ENCODE data around the gene MSMB.
"Not testable (repeated sequence)": the region's sequence is repeated elsewhere in the genome, so short reads cannot be mapped to it uniquely, and the experiment has no call there.

MSMB gene, protein sequence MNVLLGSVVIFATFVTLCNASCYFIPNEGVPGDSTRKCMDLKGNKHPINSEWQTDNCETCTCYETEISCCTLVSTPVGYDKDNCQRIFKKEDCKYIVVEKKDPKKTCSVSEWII

DNA sequence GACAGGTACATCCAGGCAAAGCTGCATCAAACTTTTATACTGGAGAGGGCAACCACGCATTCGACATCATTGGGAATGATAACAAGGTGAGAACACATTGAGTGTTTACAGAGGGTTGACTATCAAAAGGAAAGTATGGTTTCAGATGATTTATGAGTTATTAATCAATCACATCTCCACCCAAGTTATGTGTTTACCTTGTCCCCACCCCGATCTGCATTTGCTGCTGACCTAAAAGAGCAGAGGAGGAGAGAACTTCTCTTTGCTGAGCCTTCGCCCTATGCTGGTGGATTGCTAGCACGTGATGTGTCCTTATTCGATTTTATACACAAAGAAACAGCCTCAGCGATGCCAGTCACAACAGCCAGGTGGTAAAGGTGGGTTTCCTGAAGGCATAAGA, at the start of gene MSMB:
TSS of gene MSMB (minus strand) at position 9 of the 400 bp plus-strand sequence. CDS start 32 bp downstream, outside the sequence.
- DNase-seq = no peak

DNA sequence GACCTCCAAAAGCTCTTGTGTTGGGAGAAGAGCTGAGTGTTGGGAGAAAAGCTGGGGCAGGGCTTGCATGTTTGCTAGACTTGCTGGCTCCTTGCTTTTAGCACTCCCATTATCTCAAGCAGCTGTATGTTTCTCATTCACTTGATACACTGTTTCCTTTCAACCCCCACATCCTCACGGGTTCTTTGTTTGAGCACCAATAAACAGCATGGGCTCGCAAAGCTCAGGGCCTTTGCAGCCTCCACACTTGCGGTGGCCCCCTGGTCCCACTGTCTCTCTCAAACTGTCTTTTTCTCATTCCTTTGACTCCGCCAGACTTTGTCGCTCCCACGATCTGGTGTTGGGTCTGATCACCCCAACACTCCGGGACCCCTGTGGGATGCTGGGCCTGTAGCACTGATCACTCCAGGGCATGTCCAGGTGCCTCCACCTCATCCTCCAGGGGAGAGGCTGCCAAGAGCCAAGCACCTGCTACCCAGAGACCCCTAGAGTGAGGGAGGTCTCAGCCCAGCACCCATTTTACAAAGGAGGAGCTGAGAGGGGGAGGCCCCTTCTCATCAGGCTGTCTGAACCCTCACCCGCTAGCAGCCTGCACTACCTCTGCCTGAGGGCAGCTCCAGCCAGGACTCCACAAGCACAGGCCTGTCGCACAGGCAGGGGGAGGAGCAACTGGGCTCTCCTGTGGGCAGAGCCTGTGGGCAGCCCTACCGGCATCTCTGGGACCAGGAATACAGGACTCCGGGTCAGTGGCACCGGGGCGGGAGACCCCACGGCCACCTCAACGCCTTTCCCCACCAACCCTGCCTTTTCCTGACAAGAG, 49.1 kb upstream of the MSMB start:
- no peak for DNase-seq

DNA sequence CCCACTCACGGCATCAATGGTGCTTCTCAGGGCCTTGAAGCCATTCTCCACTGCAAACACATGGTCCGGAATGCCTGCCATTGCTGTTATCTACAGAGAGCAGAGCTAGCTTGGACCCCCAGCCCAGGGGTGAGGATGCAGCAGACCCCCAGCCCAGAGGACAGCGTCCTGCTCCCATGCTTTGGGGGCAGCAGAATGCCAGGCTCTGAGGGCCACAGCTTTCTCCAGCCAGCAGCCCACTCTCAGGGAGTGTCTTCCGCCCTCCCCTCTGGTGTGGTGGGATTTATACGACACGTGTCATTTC, 48.1 kb upstream of the MSMB start:
- DNase-seq = no peak

DNA sequence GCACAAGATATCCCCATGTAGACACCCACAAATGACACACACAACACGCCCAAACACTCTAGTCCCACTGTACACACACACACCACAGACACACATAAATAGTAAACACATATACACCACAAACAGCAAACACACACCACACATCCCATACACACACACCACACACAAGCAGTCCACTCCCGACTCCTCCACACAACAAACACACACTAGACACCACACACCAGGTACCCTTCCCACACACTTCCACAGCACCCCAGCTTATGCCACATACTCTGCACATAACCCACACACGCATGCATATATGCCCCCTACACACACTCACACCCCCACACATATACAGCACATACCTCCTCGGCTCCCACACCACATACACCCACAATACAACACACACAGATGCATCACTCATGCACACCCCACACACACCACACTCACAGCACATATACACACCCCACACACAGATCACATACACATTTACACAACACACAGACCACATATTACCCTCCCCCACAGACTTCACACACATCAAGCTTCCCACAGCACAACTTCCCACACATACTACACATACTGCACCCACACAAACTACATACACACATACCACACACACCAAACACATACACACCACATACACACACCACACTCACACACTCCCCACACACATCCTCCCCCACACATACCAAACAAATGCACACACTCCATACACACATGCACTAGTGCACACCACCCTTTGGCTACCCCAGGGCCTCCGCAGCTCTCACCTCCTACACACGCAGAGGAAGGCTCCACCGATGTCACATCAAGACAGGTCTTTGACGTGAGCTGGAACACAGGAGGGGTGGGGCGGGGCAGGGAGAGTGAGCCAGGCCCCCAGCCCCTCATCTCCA, 47.5 kb upstream of the MSMB start:
- DNase-seq = not testable (repeated sequence)

DNA sequence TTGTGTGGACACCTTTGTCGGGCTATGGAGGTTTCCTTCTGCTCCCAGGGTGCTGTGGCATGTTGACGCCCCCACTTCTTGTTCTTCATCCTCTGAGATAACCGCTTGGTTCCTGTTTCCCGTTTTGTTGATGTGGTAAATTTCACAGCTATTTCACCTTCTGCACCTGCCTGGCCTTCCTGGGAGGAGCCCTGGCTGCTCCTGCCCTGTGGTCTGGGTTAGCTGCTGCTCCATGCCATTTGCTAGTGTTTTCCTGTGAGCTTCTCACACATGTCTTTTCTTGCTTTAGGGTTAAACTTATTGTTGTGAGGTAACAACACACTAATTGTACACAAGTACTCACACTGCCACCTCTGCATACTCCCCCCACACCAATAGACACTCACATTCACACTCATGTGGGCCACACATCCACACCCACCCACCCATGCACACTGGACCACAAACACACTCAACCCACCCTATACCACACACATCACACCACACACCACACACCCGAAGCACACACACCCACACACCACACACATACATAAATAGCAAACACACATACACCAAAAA, 46.5 kb upstream of the MSMB start:
- no peak for DNase-seq

DNA sequence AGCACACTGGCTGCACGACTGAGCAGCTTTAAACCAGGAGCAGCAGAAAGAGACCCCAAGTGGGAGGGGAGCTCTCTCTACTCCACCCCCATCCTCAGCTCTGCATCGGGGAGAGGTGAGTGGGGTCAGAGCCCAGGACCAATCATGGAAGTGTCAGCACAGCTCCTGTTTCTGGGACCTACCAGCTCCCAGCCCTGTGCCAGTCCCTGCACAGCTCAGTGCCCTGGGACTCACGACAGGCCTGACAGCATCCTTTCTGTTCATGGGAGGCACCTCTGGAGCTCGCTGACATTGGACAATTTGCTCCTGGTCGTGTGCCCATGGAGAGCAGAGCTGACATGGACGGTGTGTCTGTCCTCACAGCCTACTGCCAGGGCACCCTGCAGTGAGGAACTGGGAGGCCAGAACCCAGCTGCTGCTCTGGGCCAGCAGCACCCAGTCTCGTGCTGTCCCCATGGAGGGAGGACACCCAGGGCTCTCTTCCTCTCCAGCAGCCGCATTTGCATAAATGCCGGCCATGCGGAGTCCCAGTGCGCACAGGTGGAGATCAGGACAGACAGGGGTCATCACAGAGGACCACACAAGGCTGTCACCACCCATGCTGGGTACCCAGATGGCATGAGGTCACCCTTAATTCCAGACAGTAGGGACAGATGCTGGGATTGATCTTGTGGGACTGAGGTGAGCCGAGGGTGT, 45.9 kb upstream of the MSMB start:
- no peak for DNase-seq

DNA sequence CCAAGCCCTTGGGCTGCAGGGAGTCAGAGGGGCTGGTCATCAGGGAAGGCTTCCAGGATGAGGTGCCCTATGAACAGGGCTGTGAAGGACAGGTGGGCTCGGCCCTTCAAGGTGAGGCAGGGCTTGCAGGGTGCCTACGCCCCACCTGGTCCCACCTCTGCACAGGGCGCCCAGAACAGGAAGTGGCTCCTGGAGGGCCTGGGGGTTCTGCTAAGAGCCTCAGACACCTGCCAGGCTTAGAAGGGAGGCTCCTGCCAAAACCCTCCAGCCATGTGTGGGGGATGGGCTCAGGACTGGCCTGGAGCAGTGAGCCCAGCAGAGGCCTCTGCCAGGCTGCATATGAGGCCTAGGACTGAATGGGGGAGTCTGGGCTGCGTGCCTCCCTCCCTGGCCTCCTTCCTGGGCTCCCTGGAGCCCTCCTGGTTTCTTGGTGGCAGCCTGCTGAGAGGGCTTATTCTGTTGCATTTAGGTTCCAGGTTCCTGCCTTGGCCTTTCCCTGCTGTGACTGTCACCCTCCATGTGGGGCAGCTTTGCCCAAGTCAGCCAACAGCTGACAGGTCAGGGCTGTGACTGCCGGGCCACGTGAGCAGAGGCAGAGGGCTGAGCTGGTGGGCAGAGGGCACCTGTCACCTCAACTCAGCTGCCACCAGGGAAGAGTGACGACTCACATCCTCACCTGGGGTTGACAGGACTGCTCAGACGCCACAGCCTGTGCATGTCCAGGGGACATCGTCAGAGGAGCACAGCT, 45.2 kb upstream of the MSMB start:
- no peak for DNase-seq

DNA sequence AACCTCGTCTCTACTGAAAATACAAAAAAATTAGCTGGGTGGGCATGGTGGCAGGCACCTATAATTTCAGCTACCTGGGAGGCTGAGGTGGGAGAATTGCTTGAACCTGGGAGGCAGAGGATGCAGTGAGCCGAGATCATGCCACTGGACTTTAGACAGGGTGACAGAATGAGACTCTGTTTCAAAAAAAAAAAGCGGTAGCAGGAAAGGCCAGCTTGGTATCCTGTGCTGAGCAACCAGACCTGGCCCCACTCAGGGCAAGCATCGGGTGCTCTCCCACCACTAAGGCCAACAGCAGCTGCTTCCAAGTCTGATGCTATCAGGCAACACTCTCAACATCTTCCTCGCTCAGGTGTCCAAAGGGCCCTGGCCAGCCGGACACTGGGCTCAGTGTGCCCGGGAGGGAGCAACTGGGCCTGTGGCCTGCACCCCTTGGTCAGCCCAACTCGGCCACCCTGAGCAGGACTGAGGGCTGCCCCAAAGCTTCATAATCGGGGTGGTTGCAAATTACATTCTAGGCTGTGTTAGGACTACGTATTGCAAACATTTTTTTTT, 44.3 kb upstream of the MSMB start:
- DNase-seq = no peak

DNA sequence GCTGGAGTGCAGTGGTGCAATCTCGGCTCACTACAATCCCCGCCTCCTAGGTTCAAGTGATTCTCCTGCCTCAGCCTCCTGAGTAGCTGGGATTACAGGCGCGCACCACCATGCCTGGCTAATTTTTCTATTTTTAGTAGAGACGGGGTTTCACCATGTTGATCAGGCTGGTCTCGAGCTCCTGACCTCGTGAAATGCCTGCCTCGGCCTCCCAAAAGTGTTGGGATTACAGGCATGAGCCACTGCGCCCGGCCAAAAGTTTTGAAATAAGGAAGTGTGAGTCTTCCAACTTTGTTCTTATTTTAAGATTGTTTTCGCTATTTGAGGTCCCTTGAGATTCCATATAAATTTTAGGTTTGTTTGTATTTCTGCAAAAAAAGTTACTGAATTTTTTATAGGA, 41.3 kb upstream of the MSMB start:
- not testable (repeated sequence) for DNase-seq

DNA sequence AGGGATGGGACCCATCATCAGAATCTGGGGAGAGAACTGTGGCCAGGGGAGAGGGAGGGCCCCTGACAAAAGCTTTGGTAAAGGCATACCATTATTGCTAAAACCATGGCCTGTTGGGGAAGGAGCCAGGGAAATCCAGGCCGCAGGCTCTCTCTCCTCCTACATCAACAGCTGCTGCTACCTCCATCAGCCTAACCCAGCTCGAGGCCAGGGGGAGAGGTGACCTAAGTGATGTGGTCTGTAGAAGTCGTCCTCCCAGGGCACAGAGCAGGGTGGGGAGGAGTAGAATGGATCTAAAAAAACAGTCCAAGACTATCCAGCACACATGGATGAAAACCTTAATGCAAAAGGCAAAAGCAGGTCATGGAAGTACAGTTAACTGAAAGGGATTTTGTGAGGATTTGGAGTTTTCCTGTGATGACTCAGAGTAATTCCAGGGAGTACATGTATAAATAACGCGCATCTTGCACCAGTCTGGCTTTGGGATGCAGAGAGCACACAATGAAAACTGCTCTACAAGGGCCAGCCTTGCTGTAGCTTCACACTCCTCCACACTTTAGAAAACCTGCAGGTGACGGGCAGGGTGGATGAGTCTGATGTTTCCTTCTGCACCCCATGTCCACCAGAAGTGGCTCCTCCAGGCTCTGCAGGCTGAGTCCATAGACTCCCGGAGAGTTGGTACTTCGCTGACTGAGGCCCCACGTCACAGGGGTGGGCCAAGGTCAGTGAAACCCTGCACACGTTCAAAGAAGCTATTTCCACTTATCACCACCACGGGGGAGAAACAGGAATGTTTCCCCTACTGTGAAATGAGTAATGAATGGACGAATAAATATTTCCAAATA, 38.5 kb upstream of the MSMB start:
- no peak for DNase-seq

DNA sequence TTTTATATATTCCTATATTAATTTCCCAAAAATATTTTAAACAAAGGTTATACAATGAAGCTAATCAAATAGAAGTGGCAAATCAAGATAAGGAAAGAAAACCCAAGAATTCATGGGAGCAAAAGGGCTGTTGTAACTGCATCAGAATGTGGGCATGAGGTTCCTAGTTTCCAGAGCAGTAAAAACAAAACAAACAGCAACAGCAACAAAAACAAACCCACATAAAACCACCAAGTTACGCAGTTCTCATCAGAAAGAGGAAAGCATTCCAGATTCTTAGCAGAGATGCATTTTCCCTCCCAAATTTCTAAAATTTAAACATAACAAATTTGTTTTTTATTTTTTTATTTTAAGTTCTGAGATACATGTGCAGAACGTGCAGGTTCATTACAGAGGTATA, 34.8 kb upstream of the MSMB start:
- no peak for DNase-seq

DNA sequence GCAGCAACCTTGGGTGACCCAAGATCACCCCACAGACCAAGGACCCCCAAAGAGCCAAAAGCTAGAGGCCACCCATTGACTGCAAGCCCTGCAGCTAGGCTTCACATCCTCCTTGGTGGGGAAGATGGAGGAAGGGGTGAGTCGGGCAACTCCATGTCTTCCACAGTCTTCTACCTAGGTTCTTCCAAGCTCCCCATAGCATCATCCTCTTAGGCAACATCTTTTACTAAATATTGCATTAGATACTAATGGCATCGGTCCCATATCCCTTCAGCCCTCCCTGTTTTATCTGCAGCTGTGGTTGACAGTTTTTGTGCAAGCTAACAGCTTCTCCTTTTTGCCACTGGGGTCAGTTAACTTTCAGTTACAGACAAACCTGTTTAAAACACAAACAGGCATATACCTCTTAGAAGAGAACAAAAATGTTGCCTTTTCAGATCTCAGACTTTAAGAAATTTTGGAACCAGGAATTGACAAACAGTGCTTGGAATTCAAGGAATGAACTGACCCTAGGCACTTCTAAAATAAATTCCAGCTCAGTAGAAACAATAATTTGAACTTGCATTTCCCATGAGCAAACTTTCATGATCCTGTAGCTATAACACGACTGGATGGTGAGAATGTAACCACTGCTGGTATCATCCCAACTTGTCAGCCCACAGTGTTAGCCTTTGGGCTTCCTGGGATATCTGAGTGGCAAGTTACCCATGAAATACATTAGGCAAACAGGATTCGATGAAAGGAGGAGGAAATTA, 33.9 kb upstream of the MSMB start:
- DNase-seq = no peak

DNA sequence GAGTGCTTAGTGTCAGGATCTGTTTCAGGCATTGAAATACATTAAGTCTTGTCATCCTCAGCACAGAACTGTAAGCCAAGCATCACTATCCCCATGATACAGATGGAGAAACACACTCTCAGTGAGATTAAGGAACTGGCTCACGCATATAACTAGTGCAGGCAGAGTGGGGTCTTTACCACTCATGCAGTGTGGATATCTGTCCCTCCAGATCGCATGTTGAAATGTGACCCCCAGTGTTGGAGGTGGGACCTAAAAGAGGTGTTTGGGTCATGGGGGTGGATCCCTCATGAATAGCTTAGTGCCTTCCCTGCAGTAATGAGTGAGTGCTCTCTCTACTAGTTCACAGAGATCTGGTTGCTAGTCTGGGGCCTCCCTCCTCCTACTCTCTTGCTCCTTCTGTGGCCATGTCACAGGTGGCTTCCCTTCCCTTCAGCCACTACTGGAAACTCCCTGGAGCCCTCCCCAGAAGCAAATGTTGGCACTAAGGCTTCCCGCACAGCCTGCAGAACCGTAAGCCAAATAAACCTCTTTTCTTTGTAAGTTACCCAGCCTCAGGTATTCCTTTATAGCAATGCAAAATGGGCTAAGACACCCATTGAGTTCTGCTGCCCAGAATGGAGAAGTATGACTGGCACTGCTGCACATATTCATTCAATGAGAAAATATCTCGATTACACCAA, 31.8 kb upstream of the MSMB start:
- DNase-seq = no peak

DNA sequence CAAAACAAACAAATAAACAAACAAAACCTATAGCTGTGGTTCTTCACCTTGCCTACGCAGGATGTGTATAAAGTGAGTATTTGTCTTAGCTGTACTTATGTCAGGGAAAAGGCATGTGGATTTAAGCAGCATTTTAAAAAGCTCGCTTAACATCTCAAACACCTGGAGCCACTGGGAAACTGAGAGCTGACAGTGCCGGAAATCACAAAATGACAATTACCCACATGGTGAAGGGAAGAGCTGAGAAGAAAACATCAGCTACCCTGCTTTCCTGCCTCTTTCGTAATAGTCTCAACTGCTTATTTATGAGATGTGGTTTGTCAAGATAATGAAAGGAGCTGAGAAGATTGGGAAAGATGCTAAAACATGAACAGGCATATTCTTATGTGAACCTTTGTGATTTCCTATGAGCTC, 31.1 kb upstream of the MSMB start:
- no peak for DNase-seq

DNA sequence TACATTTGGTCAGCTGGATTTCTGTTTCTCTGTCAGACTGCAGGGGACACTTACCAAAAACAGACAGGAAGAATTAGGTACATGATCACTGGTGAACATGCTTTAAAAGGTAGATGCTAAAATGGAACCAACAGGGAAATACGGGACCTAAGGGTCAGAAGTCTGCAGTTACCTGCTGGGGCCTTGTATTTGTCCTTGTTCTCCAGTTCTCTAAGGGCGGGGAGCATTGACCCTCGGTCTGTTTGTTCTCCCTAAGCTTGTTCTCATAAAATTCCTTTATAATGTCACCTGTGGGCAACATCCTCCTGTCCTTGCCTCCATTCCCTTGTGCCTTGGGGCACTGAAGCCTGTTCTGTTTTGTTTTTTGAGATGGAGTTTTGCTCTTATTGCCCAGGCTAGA, 29.8 kb upstream of the MSMB start:
- DNase-seq = no peak

DNA sequence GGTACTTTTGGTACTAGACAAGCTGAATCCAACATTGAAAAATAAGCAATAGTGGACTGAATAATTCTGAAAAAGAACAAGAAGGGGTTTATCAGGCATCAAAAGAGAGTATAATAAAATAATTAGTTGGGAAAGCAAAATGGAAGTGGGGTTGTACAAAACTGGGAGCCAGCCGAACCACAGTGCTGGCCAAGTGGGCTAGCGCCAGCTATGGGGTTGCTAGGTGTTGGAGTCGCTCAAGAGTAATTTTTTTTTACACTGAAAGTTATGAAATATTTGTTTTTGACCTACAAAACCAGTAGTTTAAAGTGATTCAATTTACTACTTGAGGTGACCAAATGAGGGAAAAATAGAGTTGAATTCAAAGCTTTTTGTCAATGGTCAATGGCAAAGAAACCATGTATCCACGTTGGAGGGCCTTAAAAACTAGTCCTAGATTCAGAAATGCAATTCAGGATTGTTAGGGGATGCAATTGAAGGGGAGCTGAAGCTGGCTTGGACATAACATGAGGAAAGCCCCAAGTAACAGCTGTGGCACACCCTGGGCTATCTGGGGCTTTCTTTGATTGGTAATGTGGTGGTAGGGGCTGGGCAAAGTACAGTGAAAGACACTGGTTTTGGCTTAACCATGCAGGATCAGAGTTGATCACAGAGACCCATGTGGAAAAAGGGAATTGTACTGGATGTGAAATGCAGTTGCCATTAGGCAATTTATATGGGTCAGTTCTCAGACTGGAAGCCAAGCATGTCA, 28.3 kb upstream of the MSMB start:
- no peak for DNase-seq

DNA sequence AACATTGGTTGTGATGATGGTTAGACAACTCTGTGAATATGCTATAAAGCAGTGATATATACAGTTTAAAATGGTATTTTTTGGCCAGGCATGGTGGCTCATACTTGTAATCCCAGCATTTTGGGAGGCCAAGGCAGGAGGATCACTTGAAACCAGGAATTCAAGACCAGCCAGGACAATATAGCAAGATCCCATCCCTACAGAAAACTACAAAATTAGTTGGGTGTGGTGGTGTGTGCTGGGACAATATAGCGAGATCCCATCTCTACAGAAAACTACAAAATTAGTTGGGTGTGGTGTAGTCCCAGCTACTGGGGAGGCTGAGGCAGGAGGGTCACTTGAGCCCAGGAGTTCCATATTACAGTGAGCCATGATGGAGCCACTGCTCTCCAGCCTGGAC, 27.5 kb upstream of the MSMB start:
- DNase-seq = no peak

DNA sequence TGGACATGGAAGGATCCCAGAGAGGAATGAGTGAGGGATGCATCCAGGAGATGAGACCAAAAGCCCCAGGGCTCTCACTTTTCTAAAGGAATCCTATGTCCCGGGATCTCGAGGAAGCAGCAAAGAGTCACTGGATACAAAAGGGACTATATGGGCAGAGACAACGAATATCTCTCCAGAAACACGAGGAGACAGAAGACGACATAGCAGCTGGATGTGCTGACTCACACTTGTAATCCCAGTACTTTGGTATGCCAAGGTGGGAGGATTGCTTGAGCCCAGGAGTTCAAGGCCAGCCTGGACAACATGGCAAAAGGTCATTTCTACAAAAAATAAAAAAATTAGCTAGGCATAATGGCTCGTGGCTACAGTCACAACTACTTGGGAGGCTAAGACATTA, 24.7 kb upstream of the MSMB start:
- no peak for DNase-seq
